ENCODE data around the gene BLCAP.
"Not testable (repeated sequence)": the region's sequence is repeated elsewhere in the genome, so short reads cannot be mapped to it uniquely, and the experiment has no call there.

Gene BLCAP

GRCh38 chr20:37558306-37558705 lies 30.6 kb upstream of the BLCAP start:
- DNase-seq (ENCODE audit: low read depth in 1 of 2, low spot score in 1 of 2), result no peak

GRCh38 chr20:37556538-37556937 lies 28.9 kb upstream of the BLCAP start:
- no peak for DNase-seq (ENCODE audit: low read depth in 1 of 2, low spot score in 1 of 2)

GRCh38 chr20:37554721-37555298 lies 27.1 kb upstream of the BLCAP start:
- not testable (repeated sequence) for DNase-seq (ENCODE audit: low read depth in 1 of 2, low spot score in 1 of 2)

- DNase-seq (ENCODE audit: low read depth in 1 of 2, low spot score in 1 of 2), result no peak
Measured at GRCh38 chr20:37552415-37552814, 24.7 kb upstream of the BLCAP start.

- DNase-seq (ENCODE audit: low read depth in 1 of 2, low spot score in 1 of 2), result not testable (repeated sequence)
Measured at GRCh38 chr20:37551660-37552059, 24.0 kb upstream of the BLCAP start.

- not testable (repeated sequence) for DNase-seq (ENCODE audit: low read depth in 1 of 2, low spot score in 1 of 2)
Measured at GRCh38 chr20:37550101-37550920, 22.6 kb upstream of the BLCAP start.

- DNase-seq (ENCODE audit: low read depth in 1 of 2, low spot score in 1 of 2), result no peak
Measured at GRCh38 chr20:37547912-37548311, 20.2 kb upstream of the BLCAP start.

- no peak for DNase-seq (ENCODE audit: low read depth in 1 of 2, low spot score in 1 of 2)
Measured at GRCh38 chr20:37545516-37545915, 17.8 kb upstream of the BLCAP start.

- DNase-seq (ENCODE audit: low read depth in 1 of 2, low spot score in 1 of 2), result no peak
Measured at GRCh38 chr20:37544386-37544785, 16.7 kb upstream of the BLCAP start.

GRCh38 chr20:37543828-37544227 lies 16.2 kb upstream of the BLCAP start:
- DNase-seq (ENCODE audit: low read depth in 1 of 2, low spot score in 1 of 2), result no peak

- no peak for DNase-seq (ENCODE audit: low read depth in 1 of 2, low spot score in 1 of 2)
Measured at GRCh38 chr20:37542281-37542680, 14.6 kb upstream of the BLCAP start.

GRCh38 chr20:37541326-37541725 lies 13.7 kb upstream of the BLCAP start:
- no peak for DNase-seq (ENCODE audit: low read depth in 1 of 2, low spot score in 1 of 2)

GRCh38 chr20:37540838-37541237 lies 13.2 kb upstream of the BLCAP start:
- not testable (repeated sequence) for DNase-seq (ENCODE audit: low read depth in 1 of 2, low spot score in 1 of 2)

- DNase-seq (ENCODE audit: low read depth in 1 of 2, low spot score in 1 of 2), result no peak
Measured at GRCh38 chr20:37540001-37540400, 12.3 kb upstream of the BLCAP start.

- DNase-seq (ENCODE audit: low read depth in 1 of 2, low spot score in 1 of 2), result no peak
Measured at GRCh38 chr20:37539424-37539823, 11.7 kb upstream of the BLCAP start.

GRCh38 chr20:37538003-37538402 lies 10.3 kb upstream of the BLCAP start:
- DNase-seq (ENCODE audit: low read depth in 1 of 2, low spot score in 1 of 2), result no peak

GRCh38 chr20:37537505-37537904 lies 9.8 kb upstream of the BLCAP start:
- DNase-seq (ENCODE audit: low read depth in 1 of 2, low spot score in 1 of 2), result no peak

- no peak for DNase-seq (ENCODE audit: low read depth in 1 of 2, low spot score in 1 of 2)
Measured at GRCh38 chr20:37535443-37536132, 7.9 kb upstream of the BLCAP start.

- DNase-seq (ENCODE audit: low read depth in 1 of 2, low spot score in 1 of 2), result no peak
Measured at GRCh38 chr20:37534401-37535157, 6.9 kb upstream of the BLCAP start.

GRCh38 chr20:37533154-37533715 lies 5.6 kb upstream of the BLCAP start:
- DNase-seq (ENCODE audit: low read depth in 1 of 2, low spot score in 1 of 2), result no peak

- no peak for DNase-seq (ENCODE audit: low read depth in 1 of 2, low spot score in 1 of 2)
Measured at GRCh38 chr20:37531856-37532255, 4.2 kb upstream of the BLCAP start.
